ENCODE measurements around the gene CTIF.

GRCh38 chr18:48569139-48569914, 30.5 kb downstream of the CTIF start:
- TF ChIP-seq CTCF (conservative IDR thresholded peaks at IDR 0.05 in 1 of 2, IDR thresholded peaks at IDR 0.05 in 1 of 2; ENCODE audit: low read depth in 1 of 2, low read length in 2 of 2) (no peak), EZH2 (IDR thresholded peaks at IDR 0.05; ENCODE audit: low read length, missing control alignments) (no peak)
